Limb (tissue), 2 donors: ENCODE data around the gene FAM135A.
"Not testable (repeated sequence)": the region's sequence is repeated elsewhere in the genome, so short reads cannot be mapped to it uniquely, and the experiment has no call there.

Experiments
- DNase-seq, 2 donors: peaks; one replicate each; pipeline ENCODE4 v3.0.0-alpha.2; 2016; ENCODE audit errors: extremely low spot score in 2 of 2

FAM135A gene

DNA sequence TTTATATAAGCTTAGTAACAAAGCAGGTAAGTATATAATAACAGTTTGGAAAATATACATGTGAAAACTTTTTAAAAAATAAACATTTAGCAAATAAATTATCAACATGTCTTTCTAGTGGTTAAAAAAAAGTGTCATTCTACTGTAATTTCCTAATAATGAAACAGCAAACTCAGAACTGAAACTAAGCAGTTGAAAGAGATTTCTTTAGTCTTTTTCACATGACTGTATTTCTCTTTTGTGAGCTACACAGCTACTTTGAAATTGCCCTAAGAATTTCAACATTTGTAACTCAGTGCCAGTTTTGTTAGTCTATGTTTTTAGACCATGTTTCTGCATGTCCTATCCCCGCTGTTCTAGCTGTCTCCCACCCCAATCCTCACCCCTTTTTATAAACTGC, 125.1 kb downstream of the FAM135A start:
- no peak for DNase-seq

DNA sequence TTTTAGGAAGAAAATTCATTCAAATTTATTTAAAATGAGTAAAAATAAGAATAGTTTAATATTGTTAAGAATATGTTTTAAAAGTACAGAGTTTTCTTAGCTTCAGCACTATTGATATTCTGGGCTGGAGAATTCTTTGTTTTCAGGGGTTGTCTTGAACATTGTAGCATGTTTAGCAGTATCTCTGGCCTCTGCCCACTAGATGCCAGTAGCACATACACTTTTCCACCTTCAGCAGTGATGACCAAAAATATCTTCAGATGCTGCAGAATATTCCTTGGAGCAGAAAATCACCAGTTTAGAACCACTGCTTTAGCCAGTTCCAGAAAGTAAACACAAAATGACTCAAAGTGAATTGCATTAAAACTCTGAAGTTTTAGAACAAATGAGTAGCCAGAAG, 134.0 kb downstream of the FAM135A start:
- peak in 1 of 2 donors; percentile 16 for DNase-seq

DNA sequence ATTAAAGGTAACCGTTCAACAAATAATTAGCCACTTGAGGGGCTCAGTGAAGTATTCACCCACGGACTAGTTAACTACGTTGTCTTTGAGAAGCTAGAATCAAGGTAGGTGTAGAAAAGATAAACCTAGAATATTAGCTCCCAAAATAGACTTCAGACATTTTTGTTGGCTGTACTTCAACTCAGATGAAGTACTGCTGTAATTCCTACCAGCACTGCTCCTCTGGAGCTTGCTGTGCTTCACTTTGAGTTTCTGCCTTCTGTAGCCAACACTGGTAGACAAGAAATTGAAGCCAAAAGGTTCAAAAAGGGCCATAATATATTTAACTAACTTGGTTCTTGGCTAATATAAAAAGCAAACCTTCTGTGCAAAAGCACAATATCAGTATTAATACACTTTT, 134.6 kb downstream of the FAM135A start:
- DNase-seq = no peak

DNA sequence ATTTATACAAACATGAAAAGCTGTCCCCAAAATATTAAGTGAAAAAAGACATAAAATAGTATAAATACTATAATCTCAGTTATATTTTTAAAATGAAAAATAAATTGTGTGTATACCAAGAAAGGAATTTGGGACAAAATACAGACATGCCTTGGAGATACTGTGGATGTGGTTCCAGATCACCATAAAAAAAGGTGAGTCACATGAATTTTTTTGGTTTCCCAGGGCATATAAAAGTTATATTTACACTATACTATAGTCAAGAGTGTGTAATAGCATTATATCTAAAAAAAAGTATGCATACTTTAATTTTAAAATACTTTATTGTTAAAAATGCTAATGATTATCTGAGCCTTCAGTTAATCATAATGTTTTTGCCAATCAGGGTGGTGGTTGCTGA, 136.0 kb downstream of the FAM135A start:
- DNase-seq = no peak

DNA sequence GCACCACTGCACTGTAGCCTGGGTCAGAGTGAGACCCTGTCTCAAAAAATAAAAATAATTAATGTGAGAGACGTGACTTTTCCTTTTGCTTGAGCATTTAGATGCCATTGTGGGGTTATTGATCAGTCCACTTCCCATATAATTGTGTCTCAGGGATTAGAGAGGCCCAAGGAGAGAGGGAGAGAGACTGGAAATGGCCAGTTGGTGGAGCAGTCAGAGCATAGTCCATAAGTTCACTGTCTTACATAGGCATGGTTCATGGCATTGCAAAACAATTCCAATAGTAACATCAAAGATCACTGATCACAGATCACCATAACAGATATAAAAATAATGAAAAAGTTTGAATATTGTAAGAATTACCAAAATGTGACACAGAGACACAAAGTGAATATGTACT, 138.3 kb downstream of the FAM135A start:
- no peak for DNase-seq

DNA sequence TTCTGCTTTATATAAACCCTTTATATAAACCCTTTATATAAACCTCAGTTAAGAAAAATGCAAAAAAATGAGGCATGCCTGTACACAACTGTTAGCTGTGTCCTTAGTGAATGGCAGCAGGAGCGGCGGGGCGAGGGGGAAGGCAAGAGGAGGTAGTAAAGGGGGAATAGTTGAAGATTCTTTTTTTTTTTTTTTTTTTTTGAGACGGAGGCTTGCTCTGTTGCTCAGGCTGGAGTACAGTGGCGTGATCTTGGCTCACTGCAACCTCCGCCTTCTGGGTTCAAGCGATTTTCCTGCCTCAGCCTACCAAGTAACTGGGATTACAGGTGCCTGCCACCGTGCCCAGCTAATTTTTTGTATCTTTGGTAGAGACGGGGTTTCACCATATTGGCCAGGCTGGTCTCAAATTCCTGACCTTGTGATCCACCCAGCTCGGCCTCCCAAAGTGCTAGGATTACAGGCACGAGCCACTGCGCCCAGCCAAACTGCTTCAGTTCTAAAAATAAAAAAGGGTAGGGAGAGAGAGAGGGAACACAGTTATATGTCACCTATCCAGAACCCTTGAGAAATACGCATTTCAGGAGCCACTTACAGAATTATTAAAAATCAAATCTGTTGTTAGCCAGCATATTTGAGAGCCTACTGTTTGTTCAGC, 139.1 kb downstream of the FAM135A start:
- not testable (repeated sequence) for DNase-seq

DNA sequence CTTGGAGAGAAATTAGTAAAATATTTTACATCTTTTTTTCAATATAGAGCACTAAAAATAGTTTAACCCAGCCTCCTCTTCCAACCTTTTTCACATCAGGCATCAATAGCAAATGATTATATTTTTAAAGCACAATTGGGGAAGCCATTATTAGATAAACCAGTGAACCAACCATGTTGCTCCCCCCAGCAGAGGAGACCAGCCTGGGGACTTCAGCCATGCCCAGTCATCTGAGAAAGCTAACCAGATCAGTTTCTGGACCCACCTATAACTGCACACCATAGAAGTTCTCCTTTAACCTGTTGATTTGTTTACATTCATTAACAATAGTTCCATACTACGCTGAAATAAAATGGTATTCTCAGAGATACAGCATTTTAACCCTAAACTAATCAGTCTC, 139.7 kb downstream of the FAM135A start:
- no peak for DNase-seq

DNA sequence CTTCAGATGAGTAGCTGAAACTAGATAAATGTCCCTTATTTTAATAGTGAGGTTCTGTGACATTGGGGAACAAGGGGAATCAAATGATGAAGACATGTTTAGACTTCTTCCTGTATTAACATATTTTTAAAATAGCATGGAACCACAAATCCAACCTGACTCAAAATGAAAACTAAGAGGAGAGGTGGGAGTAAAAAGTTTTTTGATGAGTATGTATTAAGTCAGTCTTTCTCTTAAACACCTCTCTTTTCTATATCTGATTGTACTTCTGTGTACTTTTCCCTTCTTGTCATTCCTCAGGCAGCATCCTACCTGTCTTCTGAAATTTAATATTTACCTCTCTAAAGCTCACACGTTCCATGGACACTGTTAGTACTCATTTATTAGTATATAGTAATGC, 144.7 kb downstream of the FAM135A start:
- no peak for DNase-seq

DNA sequence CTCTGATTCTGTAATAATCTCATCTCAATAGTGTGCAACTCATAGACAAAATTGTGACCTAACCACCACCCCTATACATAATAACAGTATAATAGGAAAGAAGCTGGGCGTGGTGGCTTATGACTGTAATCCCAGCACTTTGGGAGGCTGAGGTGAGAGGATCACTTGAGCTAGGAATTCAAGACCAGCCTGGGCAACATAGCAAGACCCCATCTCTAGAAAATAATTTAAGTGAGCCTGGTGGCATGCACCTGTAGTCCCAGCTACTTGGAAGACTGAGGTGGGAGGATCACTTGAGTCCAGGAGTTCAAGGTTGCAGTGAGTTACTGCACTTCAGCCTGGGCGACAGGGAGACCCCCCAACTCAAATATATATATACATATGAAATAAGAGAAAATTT, 149.1 kb downstream of the FAM135A start:
- not testable (repeated sequence) for DNase-seq

DNA sequence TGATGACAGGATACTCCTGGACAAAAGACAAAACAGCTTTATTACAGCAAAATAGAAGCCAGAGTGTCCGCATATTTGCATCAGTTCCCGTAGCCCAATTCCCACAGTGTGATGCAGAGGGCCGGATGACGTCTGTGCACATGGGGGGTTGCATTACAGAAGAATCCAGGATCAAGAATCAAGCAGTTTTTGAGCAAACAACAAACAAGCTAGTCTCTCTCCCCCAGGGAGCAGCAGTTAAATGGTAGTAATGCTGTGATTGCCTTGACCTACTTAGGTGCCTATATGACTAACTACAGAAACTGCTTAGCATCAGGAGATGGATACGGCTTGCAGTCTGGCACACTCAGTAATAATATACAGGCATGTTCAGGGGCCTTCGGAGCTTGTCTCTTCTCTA, 150.2 kb downstream of the FAM135A start:
- DNase-seq = no peak

DNA sequence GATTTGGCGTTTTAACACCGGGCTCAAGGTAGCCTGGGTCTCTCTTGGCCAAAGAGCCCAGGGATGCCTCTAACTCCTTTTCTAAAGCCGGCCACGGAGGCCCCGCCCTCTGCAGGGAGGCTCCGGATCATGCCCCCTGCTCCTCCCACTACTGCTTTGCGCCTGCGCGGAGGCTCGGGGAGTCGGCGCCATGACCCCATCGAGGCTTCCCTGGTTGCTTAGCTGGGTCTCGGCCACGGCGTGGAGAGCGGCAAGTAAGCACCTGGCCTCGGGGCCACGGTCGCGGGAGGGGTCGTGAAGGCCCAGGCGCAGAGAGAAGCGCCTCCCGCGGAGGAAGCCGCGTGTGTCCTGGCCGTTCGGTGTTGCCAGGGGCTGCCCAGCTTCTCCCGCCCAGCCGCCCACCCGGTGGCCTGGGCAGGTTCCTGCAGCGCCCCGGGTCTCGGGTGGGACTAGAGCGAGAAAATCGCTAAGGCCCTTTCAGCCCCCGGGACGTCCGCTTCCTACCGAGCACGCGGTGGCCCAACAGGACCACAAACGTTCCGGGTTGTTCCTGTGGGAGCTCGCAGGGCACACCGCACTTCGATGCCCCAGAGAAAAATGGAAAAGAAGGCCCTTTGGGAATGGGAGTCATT, 153.6 kb downstream of the FAM135A start, which contains the start of gene SDHAF4:
SDHAF4 (plus strand) TSS at position 180 of the 632 bp plus-strand sequence; CDS start at position 191, 11 bp downstream.
- peak; percentile 90 to 93 for DNase-seq

DNA sequence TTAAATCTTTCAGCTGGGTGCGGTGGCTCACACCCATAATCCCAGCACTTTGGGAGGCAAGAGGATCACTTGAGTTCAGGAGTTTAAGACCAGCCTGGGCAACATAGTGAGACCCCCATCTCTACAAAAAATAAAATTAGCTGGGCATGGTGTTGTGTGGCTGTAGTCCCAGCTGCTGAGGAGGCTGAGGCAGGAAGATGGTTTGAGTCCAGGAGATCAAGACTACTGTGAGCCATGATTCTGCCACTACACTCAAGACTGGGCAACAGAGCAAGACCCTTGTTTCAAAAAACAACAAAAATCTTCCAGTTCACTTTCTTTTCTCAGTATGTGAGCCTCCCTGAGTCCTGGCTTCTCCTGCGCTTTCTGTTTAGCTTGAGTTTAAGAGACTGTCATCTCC, 161.3 kb downstream of the FAM135A start:
- DNase-seq = no peak

DNA sequence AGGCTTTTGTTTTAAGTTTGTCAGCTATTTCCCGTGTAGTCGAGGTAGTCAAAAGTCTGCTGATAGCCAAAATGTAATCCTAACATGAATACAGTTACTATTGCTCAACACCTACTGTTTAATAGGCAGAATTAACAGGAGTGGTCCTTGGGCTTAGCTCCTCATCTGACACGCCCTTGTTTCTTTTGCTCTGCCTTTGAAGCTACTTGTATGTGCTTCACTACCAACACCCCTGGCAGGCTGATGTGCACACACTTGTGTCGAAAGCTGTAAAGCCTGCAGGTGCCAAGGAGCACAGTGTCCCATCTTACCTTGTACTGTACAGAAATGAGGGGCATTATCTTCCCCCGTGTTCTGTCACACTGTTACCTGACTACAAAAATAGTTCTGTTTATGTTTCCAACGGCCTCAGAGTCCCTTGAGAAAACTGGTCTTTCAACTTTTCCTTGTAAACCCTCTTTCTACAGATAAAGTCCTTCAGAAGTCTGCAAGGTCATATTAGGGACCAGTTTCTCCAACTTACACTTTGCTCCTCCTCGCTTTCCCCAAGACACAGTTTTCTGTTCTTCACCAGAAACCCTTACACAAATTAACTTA, 162.7 kb downstream of the FAM135A start:
- no peak for DNase-seq

DNA sequence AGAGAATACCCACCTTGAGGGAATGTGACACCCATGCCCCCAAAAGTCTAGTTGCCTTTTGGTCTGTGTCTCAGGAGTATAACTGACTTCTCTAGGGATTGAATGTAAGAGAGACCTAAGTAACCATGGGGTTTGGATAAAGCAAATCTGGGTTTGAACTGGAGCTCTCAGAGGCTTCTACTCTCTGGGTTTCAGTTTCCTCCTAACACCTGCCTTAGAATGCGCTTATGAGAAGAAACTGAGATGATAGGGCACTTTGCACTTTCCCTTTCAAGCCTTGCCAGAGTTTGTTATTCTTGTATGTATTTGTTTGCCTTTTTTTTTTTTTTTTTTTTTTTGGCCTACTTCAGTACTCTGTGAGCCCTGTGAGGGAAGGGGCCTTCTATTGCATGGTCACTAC, 172.8 kb downstream of the FAM135A start:
- DNase-seq = no peak

DNA sequence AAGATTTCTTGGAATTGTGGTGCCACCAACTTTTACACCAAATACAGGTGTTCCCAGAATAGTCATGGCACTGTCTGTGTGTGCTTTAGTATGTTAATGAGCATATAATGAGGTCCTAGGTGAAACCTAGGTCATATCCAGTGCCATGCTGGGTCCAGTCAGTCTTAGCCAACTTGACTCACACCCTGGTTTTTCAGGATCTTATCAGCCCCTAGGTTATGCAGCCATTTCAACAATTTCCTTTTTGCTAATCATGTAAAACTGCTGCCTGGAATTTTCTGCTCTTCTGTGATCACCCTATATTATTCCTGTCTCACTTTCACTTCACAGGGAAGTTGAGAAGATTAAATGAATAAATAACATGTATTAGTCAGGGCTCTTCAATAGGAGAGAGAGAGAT, 177.1 kb downstream of the FAM135A start:
- no peak for DNase-seq

DNA sequence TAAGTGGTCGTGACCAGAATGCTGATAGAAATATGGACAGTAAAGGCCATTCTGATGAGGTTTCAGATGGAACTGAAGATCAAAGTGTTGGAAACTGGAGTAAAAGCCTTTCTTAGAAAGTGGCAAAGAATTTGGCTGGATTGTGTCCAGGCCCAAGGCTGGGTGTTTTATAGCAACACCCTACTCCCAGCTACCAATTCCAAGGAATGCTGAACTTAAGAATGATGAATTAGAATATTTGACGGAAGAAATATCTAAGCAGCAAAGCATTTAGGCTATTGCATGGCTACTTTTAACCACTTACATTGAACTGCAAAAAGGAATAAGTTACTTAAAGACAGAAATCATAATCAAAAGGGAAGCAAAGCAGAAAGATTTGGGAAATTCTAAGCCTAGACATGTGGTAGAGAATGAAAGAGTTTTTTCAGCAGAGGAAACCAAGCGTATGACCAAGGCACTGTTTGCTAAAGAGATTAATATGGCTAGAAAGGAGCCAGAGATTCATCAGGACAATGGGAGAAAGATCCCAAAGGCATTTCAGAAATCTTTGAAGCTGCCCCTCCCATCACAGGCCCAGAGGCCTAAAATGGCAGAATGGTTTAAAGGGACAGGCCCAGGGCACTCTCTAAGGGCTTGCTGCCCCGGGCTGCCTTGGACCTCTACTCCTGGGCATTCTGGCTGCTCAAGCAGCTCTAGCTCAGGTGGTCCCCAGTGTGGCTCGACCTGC, 179.2 kb downstream of the FAM135A start:
- DNase-seq = no peak

DNA sequence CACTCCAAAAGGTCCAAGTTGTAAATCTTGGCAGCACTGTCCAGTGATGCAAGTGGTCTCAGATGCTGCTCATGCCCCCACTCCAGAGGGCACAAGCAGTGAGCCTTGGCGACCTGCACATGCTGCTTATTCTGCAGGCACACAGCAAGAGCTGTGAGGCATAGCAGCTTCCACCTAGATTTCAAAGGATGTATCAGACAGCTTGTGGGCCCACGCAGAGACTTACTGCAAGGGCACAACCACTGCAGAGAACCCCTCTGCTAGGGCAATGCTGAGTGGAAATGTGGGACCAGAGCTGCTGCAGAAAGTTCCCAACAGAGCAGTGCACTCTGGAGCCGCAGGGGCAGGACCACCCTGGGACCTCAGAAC, 179.8 kb downstream of the FAM135A start:
- DNase-seq = no peak

DNA sequence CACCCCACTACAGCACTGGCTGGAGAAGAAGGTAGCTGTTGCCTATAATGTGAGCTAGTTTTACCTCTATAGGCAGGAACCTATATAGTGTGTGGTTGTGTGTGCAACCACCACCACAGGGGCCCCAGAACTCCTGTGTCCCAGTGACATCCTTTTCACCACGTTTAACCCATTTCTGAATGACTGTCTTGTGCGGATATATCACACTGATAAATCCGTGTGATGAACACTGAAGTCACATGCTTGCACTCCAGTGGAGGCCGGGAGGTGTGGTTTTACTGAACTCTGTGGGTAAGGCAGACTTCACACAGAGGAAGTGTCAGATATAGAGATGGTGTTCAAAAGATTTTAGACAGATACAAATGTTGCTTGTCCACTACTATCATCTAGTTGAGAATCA, 185.9 kb downstream of the FAM135A start:
- no peak for DNase-seq

DNA sequence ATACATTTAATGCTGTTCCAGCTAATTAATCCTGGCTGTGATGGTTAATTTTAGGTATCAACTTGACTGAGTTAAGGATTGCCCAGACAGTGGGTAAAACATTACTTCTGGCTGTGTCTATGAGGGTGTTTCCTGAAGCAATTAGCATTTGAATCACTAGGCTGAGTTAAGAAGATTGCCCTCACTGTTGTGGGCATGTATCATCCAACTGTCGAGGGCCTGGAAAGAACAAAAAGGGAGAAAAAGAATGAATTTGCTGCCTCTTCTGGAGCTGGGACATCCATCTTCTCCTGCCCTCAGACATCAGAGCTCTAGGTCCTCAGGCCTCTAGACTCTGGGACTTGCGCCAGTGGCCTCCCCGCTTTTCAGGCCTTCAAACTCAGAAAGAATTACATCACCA, 187.7 kb downstream of the FAM135A start:
- DNase-seq = no peak

DNA sequence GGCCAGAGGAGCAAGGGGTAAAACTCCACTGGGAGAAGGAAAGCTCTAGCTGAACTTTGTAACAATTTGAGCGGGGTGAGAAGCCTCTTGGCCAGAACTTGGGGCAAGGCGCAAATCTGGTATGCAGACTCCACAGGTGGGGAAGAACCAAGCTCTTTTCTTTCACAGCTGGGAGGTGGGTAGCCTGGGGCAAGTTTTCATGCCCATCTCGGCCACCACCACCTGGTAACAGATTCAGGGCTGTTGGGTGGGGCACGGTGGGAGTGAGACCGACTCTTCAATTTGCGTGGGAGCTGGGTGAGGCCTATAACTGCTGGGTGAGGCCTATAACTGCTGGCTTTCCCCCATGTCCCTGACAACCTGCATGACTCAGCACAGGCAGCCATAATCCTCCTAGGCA, 190.9 kb downstream of the FAM135A start:
- DNase-seq = no peak

DNA sequence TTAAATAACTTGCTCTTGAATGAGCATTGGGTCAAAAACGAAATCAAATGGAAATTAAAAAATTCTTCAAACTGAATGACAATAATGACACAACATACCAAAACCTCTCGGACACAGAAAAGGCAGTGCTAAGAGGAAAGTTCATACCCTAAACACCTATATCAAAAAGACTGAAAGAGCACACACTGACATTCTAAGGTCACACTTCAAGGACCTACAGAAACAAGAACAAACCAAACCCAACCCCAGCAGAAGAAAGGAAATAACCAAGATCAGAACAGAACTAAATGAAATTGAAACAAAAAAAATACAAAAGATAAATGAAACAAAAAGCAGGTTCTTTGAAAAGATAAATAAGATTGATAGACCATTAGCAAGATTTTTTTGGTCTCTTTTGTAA, 194.1 kb downstream of the FAM135A start:
- not testable (repeated sequence) for DNase-seq

DNA sequence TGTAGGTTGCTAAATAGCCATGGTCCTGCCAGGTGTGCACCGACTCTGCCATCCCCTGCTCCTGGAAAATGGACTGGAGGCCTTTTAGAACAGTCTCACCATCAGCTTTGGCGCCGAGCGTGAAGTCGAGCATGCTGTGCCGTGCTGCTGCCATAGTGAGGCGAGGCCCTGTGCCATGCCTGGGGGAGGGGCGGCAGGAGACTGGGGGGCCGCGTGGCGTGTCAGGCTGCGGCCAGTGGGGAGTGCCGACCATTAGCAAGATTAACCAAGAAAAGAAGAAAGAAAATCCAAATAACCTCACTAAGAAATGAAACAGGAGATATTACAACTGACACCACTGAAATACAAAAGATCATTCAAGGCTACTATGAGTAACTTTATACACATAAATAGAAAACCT, 195.9 kb downstream of the FAM135A start:
- not testable (repeated sequence) for DNase-seq
